DOHH2 (cell line): ENCODE results near the gene CBX7.

Source experiments
- H3F3A ChIP-seq: fragments of 200-600 bp; sonication (generic), shearing (Covaris generic); 2 replicates; pipeline ENCODE4 v1.6.0; 2016; ENCODE audit warnings: antibody characterized with exemption, mild to moderate bottlenecking; ENCODE audit not compliant: control insufficient read depth, insufficient read depth
- H3K27ac ChIP-seq: fragments of 200-600 bp; sonication (generic); 2 replicates; pipeline ENCODE4 v1.5.1; 2014; ENCODE audit warnings: low read depth, mild to moderate bottlenecking, low read length, moderate library complexity
- H3K27me3 ChIP-seq: fragments of 200-600 bp; sonication (generic); 2 replicates; pipeline ENCODE4 v1.6.1; 2014; ENCODE audit warnings: mild to moderate bottlenecking, low read length, mixed read lengths; ENCODE audit not compliant: control insufficient read depth
- H3K36me3 ChIP-seq: fragments of 200-600 bp; sonication (generic); 2 replicates; pipeline ENCODE4 v1.6.1; 2014; ENCODE audit warnings: mild to moderate bottlenecking, low read length, moderate library complexity, mixed read lengths; ENCODE audit not compliant: control insufficient read depth
- H3K4me1 ChIP-seq: fragments of 200-600 bp; sonication (generic); 2 replicates; pipeline ENCODE4 v1.6.1; 2014; ENCODE audit warnings: mild to moderate bottlenecking, low read length, mixed read lengths; ENCODE audit not compliant: control insufficient read depth
- H3K4me2 ChIP-seq: fragments of 200-600 bp; sonication (generic); 2 replicates; pipeline ENCODE4 v1.6.0; 2014; ENCODE audit warnings: mild to moderate bottlenecking, low read length, moderate library complexity
- H3K4me3 ChIP-seq: fragments of 200-600 bp; sonication (generic); 2 replicates; pipeline ENCODE4 v1.5.1; 2014; ENCODE audit warnings: mild to moderate bottlenecking, low read length, mixed read lengths
- H3K79me2 ChIP-seq: fragments of 200-600 bp; sonication (generic); 2 replicates; pipeline ENCODE4 v1.6.1; 2014; ENCODE audit warnings: mild to moderate bottlenecking, low read length, mixed read lengths; ENCODE audit not compliant: control insufficient read depth
- H3K9me2 ChIP-seq: fragments of 200-600 bp; sonication (generic); replicated peaks from 2 replicates; pipeline ENCODE4 v1.6.1; 2014; ENCODE audit warnings: mild to moderate bottlenecking, low read length, mixed read lengths; ENCODE audit not compliant: control insufficient read depth
- H3K9me3 ChIP-seq: fragments of 200-600 bp; sonication (generic); 2 replicates; pipeline ENCODE4 v1.6.1; 2014; ENCODE audit warnings: antibody characterized with exemption, low read length, mixed read lengths; ENCODE audit not compliant: control insufficient read depth, insufficient read depth
- H4K20me1 ChIP-seq: fragments of 200-600 bp; sonication (generic); 2 replicates; pipeline ENCODE4 v1.6.0; 2014; ENCODE audit warnings: low read depth, mild to moderate bottlenecking, antibody characterized with exemption, low read length, moderate library complexity; ENCODE audit not compliant: control insufficient read depth, insufficient read depth
- CTCF ChIP-seq: fragments of 200-600 bp; sonication (generic); IDR thresholded peaks from one replicate; pipeline ENCODE4 v1.5.1; 2014; ENCODE audit warnings: antibody characterized with exemption, mild to moderate bottlenecking, low read depth, low read length; ENCODE audit not compliant: poor library complexity, severe bottlenecking
- EZH2phosphoT487 ChIP-seq: fragments of 200-600 bp; sonication (generic); IDR thresholded peaks from 2 replicates; pipeline ENCODE4 v1.6.1; 2017; ENCODE audit warnings: borderline replicate concordance, mild to moderate bottlenecking, antibody characterized with exemption, low read length, moderate library complexity, mixed read lengths

CBX7 gene

DNA sequence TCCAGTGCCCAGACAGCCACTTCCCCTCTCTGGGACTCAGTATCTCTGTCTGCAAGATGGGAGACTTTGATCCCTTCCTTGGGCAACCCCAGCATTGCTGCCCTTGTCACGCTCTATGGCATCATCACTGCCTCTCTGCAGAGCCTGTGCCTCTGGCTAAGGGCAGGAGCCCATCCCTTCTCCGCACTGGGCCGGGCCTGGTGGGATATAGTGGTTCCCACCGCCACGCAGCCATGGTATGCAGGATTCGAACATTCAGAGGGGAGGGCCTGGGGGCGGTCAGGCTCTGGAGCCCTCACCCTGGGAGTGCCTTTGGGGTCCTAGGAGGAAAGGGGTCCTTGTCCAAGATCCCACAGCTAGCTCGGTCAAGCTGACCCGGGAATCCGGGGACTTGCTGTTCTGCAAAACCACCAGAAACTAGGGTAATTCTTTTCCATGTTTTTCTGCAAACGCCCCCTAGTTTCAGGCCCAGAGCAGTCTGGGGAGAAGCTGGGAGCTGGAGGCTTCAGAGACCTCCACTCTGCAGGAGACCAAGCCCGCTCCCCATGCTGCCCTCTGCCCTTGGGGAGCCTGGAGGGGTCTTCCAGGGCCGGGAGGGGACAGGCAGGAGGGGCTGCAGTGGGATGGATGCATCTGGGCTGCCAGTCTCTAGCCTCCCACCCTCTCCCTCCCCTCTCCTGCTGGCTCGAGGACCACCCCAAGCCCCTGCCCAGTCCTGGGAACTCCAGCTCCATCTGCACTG, 24.4 kb upstream of the CBX7 start:
- H3K9me2 ChIP-seq = no peaks in the 10 kb centered on the region
- TF ChIP-seq EZH2phosphoT487 = no peak
- TF ChIP-seq CTCF = no peak
- no peaks in the 10 kb centered on the region for H4K20me1 ChIP-seq
- H3K27me3 ChIP-seq = no peaks in the 10 kb centered on the region
- no peaks in the 10 kb centered on the region for H3K79me2 ChIP-seq
- no peak overlapping the region for H3K27ac ChIP-seq
- no peak overlapping the region for H3K4me2 ChIP-seq
- no peaks in the 10 kb centered on the region for H3K36me3 ChIP-seq
- H3F3A ChIP-seq = no peaks in the 10 kb centered on the region
- H3K4me1 ChIP-seq = peaks cover 33% of the 10 kb centered on the region
- H3K9me3 ChIP-seq = no peaks in the 10 kb centered on the region
- no peak overlapping the region for H3K4me3 ChIP-seq

DNA sequence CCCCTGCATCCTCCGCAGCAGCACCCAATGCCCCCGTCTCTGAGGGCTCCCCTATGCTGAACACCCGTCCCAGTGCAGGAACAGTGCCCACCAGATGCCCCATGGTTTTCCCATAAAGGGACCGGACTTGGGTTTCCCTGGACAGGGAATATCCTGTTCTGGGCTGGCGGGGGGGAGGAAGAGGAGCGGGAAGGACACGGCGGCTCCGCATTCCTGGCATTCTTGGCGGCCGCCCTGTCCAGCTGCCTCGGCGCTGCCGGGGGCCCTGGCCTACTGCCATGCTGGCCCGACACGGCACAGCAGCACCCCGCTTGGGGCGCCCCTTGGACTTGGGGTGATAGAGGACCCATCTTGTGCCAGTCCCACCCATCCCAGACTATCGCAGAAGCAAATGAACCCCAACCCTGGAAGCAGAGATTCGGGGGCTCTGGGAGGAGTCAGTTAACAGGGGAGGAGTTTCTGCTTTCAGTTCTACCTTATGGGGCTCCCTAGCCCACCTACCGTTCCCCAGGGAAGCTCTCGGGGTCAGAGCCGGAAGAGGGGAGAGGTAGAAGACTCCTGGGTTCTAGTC, 23.7 kb upstream of the CBX7 start:
- Histone ChIP-seq H3K4me1 (peaks cover 40% of the 10 kb centered on the region), H3K9me2 (no peaks in the 10 kb centered on the region), H3K27me3 (no peaks in the 10 kb centered on the region), H3K4me2 (no peak overlapping the region), H3F3A (no peaks in the 10 kb centered on the region), H4K20me1 (no peaks in the 10 kb centered on the region), H3K27ac (no peak overlapping the region), H3K4me3 (no peak overlapping the region), H3K36me3 (no peaks in the 10 kb centered on the region), H3K9me3 (no peaks in the 10 kb centered on the region), H3K79me2 (no peaks in the 10 kb centered on the region)
- no peak for TF ChIP-seq CTCF
- no peak for TF ChIP-seq EZH2phosphoT487

- Histone ChIP-seq H3F3A (no peaks in the 10 kb centered on the region), H3K9me2 (no peaks in the 10 kb centered on the region), H3K36me3 (no peaks in the 10 kb centered on the region), H4K20me1 (no peaks in the 10 kb centered on the region), H3K79me2 (no peaks in the 10 kb centered on the region), H3K27me3 (no peaks in the 10 kb centered on the region), H3K27ac (no peak overlapping the region), H3K9me3 (no peaks in the 10 kb centered on the region), H3K4me2 (no peak overlapping the region), H3K4me3 (no peak overlapping the region), H3K4me1 (peaks cover 47% of the 10 kb centered on the region)
- TF ChIP-seq EZH2phosphoT487 = no peak
- no peak for TF ChIP-seq CTCF
Measured at GRCh38 chr22:39175353-39176142, 23.1 kb upstream of the CBX7 start.
